Activated CD8-positive, alpha-beta memory T cell treated with anti-CD3 and anti-CD28 coated beads for 36 hours (primary cell): ENCODE results near the gene SEMA5B. TPM values are rescaled to one million over a fixed set of nuclear protein-coding genes. Genes with fewer than 3 reads are reported as not detected.

ENCODE experiments used
- CTCF ChIA-PET: fragments of 350-600 bp; sonication (Branson Sonifier 250); formaldehyde crosslinking; loops from one replicate; lab custom pipeline; 2021; ENCODE audit warnings: antibody characterized with exemption; lab: Charles Lee
- POLR2A ChIA-PET: fragments of 350-600 bp; sonication (Branson Sonifier 250); formaldehyde crosslinking; loops from one replicate; lab custom pipeline; 2021; ENCODE audit warnings: antibody characterized with exemption; lab: Charles Lee
- total RNA-seq, 2 experiments: library from RNA; stranded (reverse); gene quantifications; one replicate each; pipeline ENCODE4 v1.2.3, GENCODE V29; 2021

SEMA5B gene
- total RNA-seq, 2 experiments from 2014 or later = not detected

GRCh38 chr3:123060054-123060453 is 32.5 kb upstream of the SEMA5B start:
- ChIA-PET CTCF (no interaction called here), POLR2A (no interaction called here)

DNA sequence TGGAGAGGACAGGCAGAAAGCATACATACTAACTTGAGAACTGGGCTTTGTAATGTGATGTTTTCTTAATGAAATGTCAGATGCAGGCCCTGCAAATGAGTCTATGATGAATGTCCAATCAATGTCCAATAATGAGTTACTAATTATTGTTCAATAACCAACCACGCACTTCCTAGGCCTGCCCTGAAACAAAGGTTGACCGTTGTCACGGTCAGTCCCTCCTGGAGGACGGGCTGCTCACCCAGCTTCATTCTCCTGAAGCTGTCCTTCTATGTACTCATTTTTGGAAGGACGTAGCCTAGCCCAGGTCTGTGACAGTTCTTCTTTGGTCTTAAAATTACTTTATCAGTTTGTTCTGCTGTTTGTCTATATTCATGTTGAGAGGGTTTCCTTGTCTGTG is 30.9 kb upstream of the SEMA5B start:
- POLR2A ChIA-PET = no interaction called here
- CTCF ChIA-PET = no interaction called here

DNA sequence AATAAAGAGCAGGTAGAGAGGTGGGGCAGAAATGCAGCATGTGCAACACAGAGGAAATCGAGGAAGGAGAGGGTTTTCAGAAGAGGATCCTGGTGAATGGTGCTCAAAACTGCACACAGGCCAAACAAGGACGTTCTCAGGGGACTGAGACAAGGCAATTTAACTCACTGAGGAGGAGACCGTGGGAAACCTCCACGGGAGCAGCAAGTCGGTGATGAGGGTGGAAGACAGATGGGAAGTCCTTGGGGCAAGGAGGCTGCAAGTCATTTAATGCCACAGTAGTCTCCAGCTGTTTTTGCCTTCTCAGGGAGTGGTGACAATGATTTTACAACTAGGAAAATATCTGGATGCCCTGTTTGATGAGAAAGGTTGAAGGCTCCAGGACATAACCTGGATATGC is 27.8 kb upstream of the SEMA5B start:
- ChIA-PET CTCF (no interaction called here), POLR2A (no interaction called here)

- POLR2A ChIA-PET = no interaction called here
- CTCF ChIA-PET = no interaction called here
Observed at GRCh38 chr3:123054931-123055330, 27.4 kb upstream of the SEMA5B start.

DNA sequence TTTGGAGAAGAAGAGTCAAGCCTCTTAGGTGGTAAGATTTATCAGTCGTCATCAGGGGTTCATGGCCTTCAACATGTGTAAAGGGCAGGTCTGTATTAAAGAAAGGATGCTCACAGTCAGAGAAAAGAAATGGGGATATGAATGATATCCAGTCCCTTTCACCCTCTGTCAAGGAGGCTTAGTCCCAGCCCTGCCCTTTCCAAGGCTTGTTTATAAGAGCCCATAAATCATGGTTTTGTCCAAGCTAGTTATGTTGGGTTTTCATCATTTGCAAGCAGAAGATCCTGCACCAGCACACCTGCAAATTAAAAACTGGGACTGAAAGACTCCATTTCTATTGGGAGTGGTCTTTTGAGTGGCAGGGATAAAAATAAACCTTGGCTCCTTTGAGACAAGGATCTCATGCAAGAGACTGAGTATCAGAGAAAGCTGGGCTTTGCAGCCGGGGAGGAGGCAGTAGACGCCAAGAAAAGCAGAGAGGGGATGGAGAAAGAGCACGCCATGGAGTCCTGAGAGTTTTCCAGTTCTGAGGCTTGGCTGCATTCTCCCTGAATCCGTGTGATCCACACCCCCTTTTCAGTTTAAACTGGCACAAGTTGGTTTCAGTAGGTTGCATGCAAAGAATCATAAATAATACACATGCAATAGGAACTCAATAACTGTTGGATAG is 26.7 kb upstream of the SEMA5B start:
- CTCF ChIA-PET = no interaction called here
- POLR2A ChIA-PET = no interaction called here

- CTCF ChIA-PET = no interaction called here
- POLR2A ChIA-PET = no interaction called here
Observed at GRCh38 chr3:123053107-123053506, 25.5 kb upstream of the SEMA5B start.

DNA sequence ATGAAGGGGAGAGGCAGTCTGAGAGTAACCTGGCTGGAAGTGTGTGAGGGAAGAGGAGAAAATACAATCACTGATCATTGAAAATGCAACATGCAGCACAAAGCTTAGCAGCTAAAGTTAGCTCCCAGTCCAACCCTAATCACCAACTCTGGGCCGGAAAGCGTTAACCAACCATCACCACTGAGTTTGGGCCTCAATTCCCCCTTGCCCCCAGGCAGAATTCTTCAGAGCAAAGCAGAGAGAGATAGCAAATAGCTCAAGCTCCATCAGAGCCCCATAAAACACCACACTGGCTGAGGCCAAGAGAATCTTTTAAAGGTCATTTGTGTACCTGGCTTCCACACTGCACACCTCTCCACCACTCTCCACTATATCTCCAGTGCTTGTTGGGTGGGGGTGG is 23.1 kb upstream of the SEMA5B start:
- CTCF ChIA-PET = interaction anchor here (1.2 kb wide), 1 partner anchor 12 kb away, joined by 3 read pairs; no protein-coding TSS in a partner anchor
- POLR2A ChIA-PET = no interaction called here

- ChIA-PET POLR2A (no interaction called here), CTCF (no interaction called here)
Observed at GRCh38 chr3:123048480-123049237, 21.1 kb upstream of the SEMA5B start.

DNA sequence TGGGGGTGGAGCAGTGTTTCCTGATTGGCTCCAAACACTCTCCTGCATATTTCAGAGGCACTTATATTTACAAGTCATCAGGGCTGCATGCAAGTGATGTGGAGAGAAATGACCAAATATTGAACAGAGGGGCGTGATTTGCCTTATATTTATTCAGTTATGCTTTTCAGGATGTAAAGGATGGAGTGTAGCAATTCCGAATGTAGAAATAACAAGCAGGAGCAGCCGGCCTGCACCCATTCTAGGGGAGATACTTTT is 19.4 kb upstream of the SEMA5B start:
- CTCF ChIA-PET = no interaction called here
- POLR2A ChIA-PET = no interaction called here

DNA sequence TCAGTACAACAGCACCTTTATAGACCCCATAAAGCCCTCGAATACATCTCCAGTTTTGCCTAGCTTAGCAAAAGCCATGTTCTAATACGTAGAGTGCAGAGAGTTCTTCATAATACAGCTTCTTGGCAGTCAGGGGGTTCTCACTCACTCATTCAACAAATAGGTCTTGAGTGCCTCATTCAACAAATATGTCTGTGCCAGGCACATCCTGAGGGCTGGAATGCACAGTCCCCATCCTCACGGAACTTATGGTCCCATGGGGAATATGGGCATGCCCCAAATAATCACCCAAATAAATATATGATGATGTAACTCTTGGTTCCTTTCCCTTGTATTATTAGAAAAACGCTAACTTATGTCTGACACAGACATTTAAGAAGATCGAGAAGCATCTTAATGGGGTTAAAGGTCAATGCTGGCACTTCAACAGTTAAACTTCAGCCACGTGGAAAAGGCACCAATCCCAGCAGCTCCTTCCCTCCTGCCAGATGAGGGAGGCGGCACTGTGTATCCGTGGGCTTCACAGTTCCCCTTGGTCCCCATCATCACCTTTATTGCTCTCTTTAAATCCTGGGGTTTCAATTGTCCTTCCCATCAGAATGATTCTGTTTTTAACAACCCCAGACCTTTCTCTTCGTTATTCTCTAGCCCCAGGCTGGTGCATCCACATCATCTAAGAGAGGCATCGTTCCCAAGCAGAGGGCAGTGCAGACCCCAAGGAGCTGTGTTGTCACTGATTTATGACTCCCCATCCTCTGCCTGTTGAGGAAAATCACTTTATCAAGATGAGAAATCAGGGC is 18.9 kb upstream of the SEMA5B start:
- POLR2A ChIA-PET = no interaction called here
- CTCF ChIA-PET = no interaction called here

DNA sequence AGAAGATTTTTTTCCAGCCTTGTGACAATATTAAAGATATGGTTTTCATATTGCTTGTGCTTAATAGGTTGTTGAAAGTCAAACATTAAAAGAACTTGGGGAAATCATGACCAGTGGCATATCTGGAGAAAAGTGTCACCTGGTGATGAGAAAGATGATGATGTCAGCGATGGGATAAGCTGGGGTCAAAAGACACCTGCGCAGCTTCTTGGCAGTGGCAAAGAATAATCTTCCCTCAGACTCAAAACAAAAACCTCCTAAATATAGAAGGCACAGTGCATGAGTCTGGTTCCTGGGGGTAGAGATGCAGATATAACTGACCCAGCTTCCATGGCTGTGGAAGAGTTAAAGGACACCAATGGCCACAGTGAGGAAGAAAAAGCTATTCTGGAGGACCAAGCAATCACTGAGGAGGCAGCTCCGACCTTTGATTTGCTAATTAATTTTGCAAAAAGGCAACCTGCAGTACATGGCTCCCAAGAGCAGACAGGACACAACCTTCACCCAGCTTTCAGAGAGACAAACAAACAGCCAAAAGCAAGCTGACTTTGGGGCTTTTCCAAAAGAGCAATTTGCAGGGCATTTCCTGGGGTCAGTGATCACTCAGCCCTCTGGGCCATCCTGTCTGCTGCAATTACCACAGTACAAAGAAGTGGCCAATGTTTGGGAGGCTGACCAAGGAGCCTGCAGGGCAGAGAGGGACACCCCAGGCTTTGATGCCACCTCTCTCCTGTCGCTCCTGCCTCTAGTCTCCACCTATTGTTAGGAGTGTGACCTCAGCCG is 17.6 kb upstream of the SEMA5B start:
- POLR2A ChIA-PET = no interaction called here
- CTCF ChIA-PET = interaction anchor here (2.0 kb wide), 1 partner anchor 15 kb away, joined by 6 read pairs; no protein-coding TSS in a partner anchor

- POLR2A ChIA-PET = no interaction called here
- CTCF ChIA-PET = interaction anchor here (0.8 kb wide), 1 partner anchor 159 kb away, joined by 3 read pairs; no protein-coding TSS in a partner anchor
Observed at GRCh38 chr3:123042413-123042812, 14.8 kb upstream of the SEMA5B start.

DNA sequence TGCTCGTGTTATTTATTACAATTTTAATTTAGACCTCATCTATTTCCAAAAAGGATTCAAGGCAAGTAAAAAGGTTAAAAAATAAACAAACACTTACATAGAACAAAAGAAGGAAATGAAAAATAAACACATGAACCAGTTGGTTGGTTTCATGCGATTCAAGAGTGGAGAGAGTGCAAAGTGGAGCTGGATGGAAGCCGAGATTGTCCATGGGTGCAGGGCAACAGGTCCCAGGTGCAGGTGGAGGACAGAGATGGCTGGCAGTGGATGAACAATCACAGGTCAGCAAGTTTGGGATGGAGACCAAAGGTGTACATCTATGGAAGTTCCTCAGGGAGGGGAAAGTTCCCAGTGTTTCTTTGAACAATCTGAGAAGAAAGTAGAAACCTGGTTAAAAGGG is 11.6 kb upstream of the SEMA5B start:
- POLR2A ChIA-PET = no interaction called here
- CTCF ChIA-PET = no interaction called here

GRCh38 chr3:123038751-123039150 is 11.2 kb upstream of the SEMA5B start:
- CTCF ChIA-PET = no interaction called here
- POLR2A ChIA-PET = no interaction called here

- CTCF ChIA-PET = no interaction called here
- POLR2A ChIA-PET = no interaction called here
Observed at GRCh38 chr3:123037015-123037375, 9.4 kb upstream of the SEMA5B start.

DNA sequence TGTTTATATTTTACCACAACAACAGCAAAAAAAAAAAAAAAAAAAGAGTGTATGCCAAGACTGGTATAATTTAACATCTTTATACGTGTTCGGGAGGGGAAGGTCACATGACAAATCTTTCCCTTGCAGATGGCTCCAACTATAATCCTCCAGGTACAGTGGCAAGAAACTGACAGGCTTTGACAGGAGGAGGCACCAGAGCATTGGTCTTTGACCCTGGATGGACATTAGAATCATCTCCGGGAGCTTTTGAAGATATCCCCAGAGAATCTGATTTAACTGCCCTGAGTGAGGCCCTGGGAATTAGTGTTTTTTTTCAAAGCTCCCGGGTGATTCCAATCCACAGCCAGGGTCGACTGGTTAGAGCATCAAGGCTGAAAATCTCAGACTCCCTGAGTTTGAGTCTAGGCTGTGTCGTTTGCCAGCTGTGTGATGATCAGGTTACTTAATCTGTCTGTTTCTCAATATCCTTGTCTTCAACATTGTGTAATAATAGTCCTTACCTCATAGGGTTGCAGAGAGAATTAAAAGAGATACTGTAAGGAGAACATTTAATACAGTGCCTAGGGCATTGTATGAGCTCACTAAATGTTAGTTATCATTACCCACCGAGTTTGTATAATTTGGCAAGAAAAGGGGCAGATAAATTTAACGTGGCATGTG is 8.9 kb upstream of the SEMA5B start:
- POLR2A ChIA-PET = no interaction called here
- CTCF ChIA-PET = no interaction called here

- POLR2A ChIA-PET = no interaction called here
- CTCF ChIA-PET = interaction anchor here (0.7 kb wide), 1 partner anchor 212 kb away, joined by 3 read pairs; no protein-coding TSS in a partner anchor
Observed at GRCh38 chr3:123034996-123035395, 7.4 kb upstream of the SEMA5B start.

DNA sequence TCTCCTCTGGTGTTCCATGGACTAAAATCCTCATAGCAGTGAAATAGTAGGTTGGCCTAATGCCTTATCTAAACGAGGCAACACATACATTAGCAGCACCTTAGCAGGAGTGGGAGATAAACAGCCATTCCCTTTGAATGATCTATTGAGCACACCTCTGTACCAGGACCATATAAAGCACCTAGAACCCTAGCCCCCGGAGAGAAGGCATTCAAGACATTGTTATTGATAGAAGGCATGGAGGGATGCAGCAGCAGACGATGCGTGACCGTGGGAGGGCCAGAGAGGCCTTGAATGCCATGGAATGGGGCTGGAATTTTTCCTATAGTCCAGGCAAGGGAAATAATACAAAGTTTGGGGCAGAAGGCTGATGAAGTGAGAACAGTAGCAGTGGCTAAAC is 6.6 kb upstream of the SEMA5B start:
- POLR2A ChIA-PET = no interaction called here
- CTCF ChIA-PET = no interaction called here

DNA sequence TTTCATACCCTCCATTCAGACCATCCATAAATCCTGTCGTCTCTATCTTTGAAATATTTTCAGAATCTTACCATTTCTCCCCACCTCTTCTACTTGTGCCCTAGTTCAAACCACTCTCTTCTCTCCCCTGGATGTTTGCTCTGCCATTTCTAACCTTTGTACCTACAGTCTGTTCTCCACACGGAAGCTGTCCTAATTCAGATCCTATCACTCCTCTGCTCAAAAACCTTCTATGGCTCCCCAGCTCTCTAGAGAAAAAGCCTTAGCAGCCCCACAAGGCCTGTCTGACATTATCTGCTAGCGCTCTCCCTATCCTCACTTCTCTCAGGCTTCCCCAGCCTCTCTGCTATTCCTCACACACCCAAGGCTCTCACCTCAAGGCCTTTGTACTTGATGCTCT is 4.5 kb upstream of the SEMA5B start:
- ChIA-PET CTCF (interaction anchor here (0.5 kb wide), 1 partner anchor 458 kb away, joined by 4 read pairs; no protein-coding TSS in a partner anchor), POLR2A (interaction anchor here (1.0 kb wide), 1 partner anchor 36 kb away, joined by 3 read pairs; no protein-coding TSS in a partner anchor)
